Measurements from ENCODE around the gene PMEPA1. TPM values are rescaled to one million over a fixed set of nuclear protein-coding genes. Genes with fewer than 3 reads are reported as not detected.

PMEPA1 gene
- total RNA-seq, 1 donor from 2014 or later: 61.3 TPM

DNA sequence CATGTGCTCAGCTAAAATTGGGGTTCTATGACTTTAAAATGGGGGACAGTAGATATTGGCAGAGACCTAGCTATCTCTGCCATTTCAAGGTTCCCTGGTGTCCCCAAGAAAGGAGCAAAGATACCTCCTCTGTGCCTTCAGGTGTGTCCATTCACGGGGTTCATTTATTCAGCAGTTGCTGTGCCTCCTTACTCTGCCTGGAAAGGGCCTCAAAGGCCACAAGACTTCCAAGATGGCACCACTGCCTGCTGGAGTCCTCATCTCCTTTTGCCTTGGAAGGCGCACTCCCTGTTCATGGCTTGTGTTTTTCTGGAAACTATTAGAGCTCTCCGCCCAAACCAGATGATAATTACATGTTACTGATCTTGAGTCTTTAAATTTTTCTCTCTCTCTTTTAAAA, 85.7 kb downstream of the PMEPA1 start:
- Mint-ChIP-seq H3K27me3 (ENCODE audit: unreplicated experiment) (peaks cover 2% of the 10 kb centered on the region), H3K4me3 (ENCODE audit: unreplicated experiment) (no peak overlapping the region), H3K36me3 (ENCODE audit: low read depth, unreplicated experiment) (no peaks in the 10 kb centered on the region), H3K9me3 (ENCODE audit: unreplicated experiment) (no peaks in the 10 kb centered on the region), H3K27ac (ENCODE audit: unreplicated experiment) (no peak overlapping the region), H3K4me1 (ENCODE audit: unreplicated experiment) (peaks cover 9% of the 10 kb centered on the region)
- TF ChIP-seq, protein P1, sequence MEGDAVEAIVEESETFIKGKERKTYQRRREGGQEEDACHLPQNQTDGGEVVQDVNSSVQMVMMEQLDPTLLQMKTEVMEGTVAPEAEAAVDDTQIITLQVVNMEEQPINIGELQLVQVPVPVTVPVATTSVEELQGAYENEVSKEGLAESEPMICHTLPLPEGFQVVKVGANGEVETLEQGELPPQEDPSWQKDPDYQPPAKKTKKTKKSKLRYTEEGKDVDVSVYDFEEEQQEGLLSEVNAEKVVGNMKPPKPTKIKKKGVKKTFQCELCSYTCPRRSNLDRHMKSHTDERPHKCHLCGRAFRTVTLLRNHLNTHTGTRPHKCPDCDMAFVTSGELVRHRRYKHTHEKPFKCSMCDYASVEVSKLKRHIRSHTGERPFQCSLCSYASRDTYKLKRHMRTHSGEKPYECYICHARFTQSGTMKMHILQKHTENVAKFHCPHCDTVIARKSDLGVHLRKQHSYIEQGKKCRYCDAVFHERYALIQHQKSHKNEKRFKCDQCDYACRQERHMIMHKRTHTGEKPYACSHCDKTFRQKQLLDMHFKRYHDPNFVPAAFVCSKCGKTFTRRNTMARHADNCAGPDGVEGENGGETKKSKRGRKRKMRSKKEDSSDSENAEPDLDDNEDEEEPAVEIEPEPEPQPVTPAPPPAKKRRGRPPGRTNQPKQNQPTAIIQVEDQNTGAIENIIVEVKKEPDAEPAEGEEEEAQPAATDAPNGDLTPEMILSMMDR (IDR thresholded peaks at IDR 0.05; ENCODE audit: unreplicated experiment): no peak
- no peak for DNase-seq (ENCODE audit: low spot score)

DNA sequence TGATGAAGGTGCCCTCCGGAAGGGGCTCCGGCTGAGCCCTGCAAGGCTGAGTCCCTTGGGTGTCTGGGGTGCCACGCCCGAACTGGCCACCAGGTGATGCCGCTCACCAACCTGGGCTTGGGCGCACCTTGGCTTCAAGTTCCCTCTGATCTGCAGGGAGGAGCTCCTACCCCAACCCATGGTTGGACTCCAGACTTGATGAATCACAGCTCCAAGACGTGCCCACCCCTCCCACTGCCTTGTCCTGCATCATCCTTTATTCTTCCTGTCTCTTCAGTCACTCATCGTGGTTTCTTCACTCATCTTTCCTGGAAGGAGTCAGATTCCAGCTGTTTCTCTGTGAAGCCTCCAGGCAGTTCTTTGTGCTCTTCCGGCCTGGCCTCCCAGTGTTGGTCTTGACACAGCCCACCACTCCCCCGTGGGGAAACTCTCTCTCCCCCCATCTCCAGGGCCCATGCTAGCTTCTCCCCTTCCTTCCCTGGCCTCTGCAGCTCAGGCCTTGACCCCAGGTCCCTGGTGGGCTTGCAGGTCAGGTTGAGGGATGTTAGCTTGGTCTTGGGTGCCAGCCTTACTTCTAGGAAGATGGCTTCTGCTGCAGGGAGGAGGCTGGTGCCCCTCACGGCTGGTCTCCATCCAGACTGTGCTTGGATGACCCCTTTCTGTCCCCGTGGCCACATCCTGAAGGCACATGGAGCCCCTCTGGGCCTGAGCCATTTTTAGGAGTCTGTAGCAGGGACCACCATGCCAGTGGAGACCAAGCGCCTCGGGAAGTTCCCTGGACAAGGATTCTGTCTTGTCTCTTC, 87.0 kb downstream of the PMEPA1 start:
- Mint-ChIP-seq H3K9me3 (ENCODE audit: unreplicated experiment) (no peaks in the 10 kb centered on the region), H3K36me3 (ENCODE audit: low read depth, unreplicated experiment) (no peaks in the 10 kb centered on the region), H3K4me1 (ENCODE audit: unreplicated experiment) (peaks cover 5% of the 10 kb centered on the region), H3K27me3 (ENCODE audit: unreplicated experiment) (peaks cover 5% of the 10 kb centered on the region), H3K27ac (ENCODE audit: unreplicated experiment) (no peak overlapping the region), H3K4me3 (ENCODE audit: unreplicated experiment) (no peak overlapping the region)
- TF ChIP-seq, protein P1 (IDR thresholded peaks at IDR 0.05; ENCODE audit: unreplicated experiment): peak; percentile 88
- peak; percentile 63 for DNase-seq (ENCODE audit: low spot score)

DNA sequence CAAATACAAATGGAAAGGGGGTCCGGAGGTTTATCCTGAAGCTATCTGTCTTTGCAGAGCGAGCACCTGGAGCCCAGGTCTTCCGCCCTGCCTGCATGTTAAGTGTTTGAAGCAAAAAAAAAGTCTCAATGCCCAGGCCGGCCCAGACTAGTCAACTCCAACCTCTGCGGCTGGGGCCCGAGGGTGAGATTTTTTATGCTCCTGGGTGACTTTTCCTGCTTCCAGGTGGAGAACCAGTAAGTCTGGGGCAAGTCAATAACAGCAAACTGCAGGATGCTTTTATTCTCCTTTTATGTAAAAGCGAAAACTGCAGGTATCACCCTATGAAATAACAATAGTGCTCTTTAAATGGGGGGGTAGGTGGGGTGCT, 87.6 kb downstream of the PMEPA1 start:
- peaks cover 2% of the 10 kb centered on the region for H3K4me1 Mint-ChIP-seq (ENCODE audit: unreplicated experiment)
- no peak for DNase-seq (ENCODE audit: low spot score)
- H3K4me3 Mint-ChIP-seq (ENCODE audit: unreplicated experiment): no peak overlapping the region
- no peak overlapping the region for H3K27ac Mint-ChIP-seq (ENCODE audit: unreplicated experiment)
- H3K9me3 Mint-ChIP-seq (ENCODE audit: unreplicated experiment): no peaks in the 10 kb centered on the region
- H3K27me3 Mint-ChIP-seq (ENCODE audit: unreplicated experiment): peaks cover 5% of the 10 kb centered on the region
- TF ChIP-seq, protein P1 (IDR thresholded peaks at IDR 0.05; ENCODE audit: unreplicated experiment): no peak
- no peaks in the 10 kb centered on the region for H3K36me3 Mint-ChIP-seq (ENCODE audit: low read depth, unreplicated experiment)

DNA sequence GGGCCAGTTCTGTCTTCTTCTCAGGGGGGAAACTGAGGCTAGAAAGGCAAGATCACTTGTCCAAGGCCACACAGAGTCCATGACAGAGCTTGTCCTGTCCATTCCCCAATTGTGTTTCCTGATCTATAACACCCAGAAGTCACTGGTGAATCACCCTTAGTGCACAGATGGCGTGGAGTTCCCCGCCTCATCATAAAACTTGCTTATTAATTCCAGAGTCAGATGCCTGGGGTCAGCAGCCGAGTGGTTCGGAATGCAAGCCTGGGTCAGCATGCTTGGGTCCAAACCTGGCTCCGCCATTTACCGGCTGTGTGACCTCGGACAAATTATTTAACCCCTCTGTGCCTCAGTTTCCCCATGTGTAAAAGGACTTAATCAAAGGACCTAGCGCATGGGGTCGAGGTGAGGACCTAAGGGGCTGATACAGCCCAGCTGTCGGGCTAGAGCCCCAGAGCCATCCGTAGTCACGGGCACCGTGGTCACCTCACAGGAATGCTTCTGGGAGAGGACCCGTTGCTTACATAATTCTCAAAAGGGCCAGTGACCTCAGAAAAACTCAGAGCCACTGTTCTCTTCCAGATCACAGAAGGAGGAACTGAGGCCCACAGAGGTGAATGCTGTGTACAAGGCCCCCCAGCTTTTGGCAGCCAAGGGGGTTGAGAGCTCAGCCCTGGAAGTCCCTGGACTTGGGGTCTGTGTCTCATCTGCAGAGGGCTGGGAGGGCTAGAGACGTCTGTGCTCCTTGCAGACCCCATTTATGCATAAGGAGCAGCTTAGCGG, 88.2 kb downstream of the PMEPA1 start:
- Mint-ChIP-seq H3K9me3 (ENCODE audit: unreplicated experiment) (no peaks in the 10 kb centered on the region), H3K36me3 (ENCODE audit: low read depth, unreplicated experiment) (no peaks in the 10 kb centered on the region), H3K4me3 (ENCODE audit: unreplicated experiment) (no peak overlapping the region), H3K27ac (ENCODE audit: unreplicated experiment) (no peak overlapping the region), H3K27me3 (ENCODE audit: unreplicated experiment) (peaks cover 5% of the 10 kb centered on the region), H3K4me1 (ENCODE audit: unreplicated experiment) (peaks cover 2% of the 10 kb centered on the region)
- no peak for DNase-seq (ENCODE audit: low spot score)
- TF ChIP-seq, protein P1 (IDR thresholded peaks at IDR 0.05; ENCODE audit: unreplicated experiment): no peak

DNA sequence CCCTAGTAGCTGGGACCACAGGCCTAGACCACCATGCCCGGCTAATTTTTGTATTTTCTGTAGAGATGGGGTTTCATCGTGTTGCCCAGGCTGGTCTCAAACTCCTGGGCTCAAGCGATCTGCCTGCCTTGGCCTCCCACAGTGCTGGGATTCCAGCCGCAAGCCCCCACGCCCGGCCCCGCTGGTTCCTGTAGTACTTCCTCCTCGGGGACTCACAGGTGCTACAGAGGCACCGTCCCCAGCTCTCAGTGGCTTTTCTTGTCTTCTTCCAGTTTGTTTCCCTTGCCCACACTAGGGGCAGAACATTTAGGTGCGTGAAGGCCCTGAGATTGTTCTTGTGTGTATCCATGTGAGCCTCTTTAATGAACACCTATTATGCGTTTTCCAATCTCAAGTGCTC, 88.8 kb downstream of the PMEPA1 start:
- peaks cover 2% of the 10 kb centered on the region for H3K4me1 Mint-ChIP-seq (ENCODE audit: unreplicated experiment)
- H3K27ac Mint-ChIP-seq (ENCODE audit: unreplicated experiment): no peak overlapping the region
- H3K27me3 Mint-ChIP-seq (ENCODE audit: unreplicated experiment): peaks cover 5% of the 10 kb centered on the region
- no peaks in the 10 kb centered on the region for H3K36me3 Mint-ChIP-seq (ENCODE audit: low read depth, unreplicated experiment)
- TF ChIP-seq, protein P1 (IDR thresholded peaks at IDR 0.05; ENCODE audit: unreplicated experiment): no peak
- no peak for DNase-seq (ENCODE audit: low spot score)
- no peaks in the 10 kb centered on the region for H3K9me3 Mint-ChIP-seq (ENCODE audit: unreplicated experiment)
- H3K4me3 Mint-ChIP-seq (ENCODE audit: unreplicated experiment): no peak overlapping the region
